ENCODE data around the gene ARHGEF6. TPM values are rescaled to one million over a fixed set of nuclear protein-coding genes. Genes with fewer than 3 reads are reported as not detected.

Gene ARHGEF6
- total and polyA plus RNA-seq, 8 donors, result 1.7 to 22.9 (median 8.1) TPM

DNA sequence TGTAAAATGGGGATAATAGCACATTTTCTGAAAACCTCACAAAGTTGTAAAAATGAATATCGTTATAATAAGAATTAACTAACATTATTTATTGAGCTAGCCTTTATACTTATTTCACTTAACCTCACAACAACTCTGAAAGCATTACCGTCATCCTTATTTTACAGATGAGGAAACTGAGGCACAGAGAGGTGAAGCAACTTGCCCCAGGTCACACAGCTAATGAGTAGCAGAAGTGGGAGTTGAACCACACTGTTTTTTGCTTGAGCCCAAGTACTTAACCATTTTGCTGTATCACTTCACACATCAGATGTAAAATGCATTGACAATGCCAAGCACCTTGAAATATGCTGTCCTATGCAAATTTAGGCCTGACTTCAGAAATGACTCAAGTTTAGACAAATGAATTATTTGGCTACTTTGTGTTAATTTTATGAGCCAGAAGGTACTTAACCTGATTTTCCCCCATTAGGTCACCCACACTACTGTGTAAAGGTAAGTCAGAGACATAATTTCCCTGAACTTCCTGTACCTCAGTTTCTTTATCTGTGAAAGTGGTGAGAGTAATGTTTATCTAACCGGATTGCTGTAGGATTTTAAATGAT is 109.6 kb downstream of the ARHGEF6 start:
- TF ChIP-seq POLR2AphosphoS5 (IDR thresholded peaks at IDR 0.05), result no peak
- TF ChIP-seq EP300 (IDR thresholded peaks at IDR 0.05), result no peak
- TF ChIP-seq, protein P1, sequence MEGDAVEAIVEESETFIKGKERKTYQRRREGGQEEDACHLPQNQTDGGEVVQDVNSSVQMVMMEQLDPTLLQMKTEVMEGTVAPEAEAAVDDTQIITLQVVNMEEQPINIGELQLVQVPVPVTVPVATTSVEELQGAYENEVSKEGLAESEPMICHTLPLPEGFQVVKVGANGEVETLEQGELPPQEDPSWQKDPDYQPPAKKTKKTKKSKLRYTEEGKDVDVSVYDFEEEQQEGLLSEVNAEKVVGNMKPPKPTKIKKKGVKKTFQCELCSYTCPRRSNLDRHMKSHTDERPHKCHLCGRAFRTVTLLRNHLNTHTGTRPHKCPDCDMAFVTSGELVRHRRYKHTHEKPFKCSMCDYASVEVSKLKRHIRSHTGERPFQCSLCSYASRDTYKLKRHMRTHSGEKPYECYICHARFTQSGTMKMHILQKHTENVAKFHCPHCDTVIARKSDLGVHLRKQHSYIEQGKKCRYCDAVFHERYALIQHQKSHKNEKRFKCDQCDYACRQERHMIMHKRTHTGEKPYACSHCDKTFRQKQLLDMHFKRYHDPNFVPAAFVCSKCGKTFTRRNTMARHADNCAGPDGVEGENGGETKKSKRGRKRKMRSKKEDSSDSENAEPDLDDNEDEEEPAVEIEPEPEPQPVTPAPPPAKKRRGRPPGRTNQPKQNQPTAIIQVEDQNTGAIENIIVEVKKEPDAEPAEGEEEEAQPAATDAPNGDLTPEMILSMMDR (IDR thresholded peaks at IDR 0.05), result no peak
- no peak for TF ChIP-seq POLR2A (IDR thresholded peaks at IDR 0.05)
- no peaks in the 10 kb centered on the region for H3K4me1 ChIP-seq
- no peaks in the 10 kb centered on the region for H3K27me3 ChIP-seq
- H3K9me3 ChIP-seq, result no peaks in the 10 kb centered on the region
- WGBS, 5 donors, result 77 to 87% (median 79%) methylated on average over 3 of the region's 3 CpGs
- H3K36me3 ChIP-seq, result peaks cover 0 to 57% (median 55%) of the 10 kb centered on the region in 4 donors
- H3K27ac ChIP-seq, result no peak overlapping the region
- H3K4me3 ChIP-seq, result no peak overlapping the region
- intact Hi-C loops (cut with DNase I; ENCODE audit: low total_unique reads), result no loop called here
- DNase-seq, result no peak

DNA sequence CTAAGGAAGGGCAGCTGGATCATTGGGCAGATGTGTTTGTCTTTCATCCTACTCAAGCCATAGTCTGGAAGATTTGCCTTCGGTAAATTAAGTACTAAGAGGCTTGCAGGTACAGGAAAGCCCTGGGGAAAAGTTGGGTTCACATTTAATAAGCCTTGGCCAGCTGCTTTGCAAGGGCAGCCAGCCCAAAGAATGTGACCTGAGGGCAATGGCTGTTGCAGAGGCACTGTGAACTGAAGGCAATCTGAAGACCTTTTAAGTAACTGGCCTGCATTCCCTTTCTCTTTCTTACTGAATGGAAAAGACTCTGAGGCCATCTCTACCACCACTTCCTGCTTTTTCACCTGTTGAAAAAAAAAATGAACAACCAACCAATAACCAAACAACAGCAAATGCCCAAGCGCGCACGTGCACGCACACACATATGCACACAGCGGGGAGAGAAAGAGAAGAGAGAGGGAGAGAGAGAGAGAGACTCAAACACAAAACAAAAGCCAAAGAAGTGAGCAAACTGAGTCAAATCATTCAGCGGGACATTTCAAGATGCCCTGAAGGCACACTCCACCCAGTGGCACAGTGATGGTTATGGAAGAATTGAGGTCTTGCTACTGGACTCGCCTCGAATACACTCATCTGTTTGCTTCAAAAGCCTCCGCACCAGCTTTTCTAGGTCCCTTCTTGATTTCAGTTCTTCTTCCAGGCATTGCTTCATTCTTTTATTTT is 113.1 kb downstream of the ARHGEF6 start:
- intact Hi-C loops (cut with DNase I; ENCODE audit: low total_unique reads), result no loop called here

DNA sequence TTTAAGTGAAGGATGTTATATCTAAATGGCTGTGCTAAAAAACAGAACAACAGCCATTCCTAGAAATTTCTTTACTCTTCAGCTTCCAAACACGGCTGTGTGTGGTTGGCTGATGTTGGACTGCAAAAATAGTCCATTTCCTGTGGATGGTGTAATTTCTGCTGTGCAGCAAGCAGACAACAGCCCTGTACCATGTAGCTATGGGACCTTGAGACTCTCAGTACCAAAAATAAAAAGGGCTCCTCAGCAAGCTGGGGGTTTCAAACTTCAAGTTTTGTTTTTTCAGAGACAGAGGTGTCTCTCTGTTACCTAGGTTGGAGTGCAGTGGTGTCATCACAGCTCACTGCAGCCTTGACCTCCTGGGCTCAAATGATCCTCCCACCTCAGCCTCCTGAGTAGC is 114.6 kb downstream of the ARHGEF6 start:
- TF ChIP-seq EP300 (IDR thresholded peaks at IDR 0.05) (no peak), POLR2A (IDR thresholded peaks at IDR 0.05) (no peak), POLR2AphosphoS5 (IDR thresholded peaks at IDR 0.05) (no peak)
- TF ChIP-seq, protein P1 (IDR thresholded peaks at IDR 0.05), result no peak
- peaks cover 0 to 51% (median 39%) of the 10 kb centered on the region in 4 donors for H3K36me3 ChIP-seq
- H3K9me3 ChIP-seq, result peaks cover 0 to 17% (median 10%) of the 10 kb centered on the region in 4 donors
- H3K27ac ChIP-seq, result no peak overlapping the region
- 44 to 76% (median 70%) methylated on average over 1 of the region's 1 CpG for WGBS, 5 donors
- intact Hi-C loops (cut with DNase I; ENCODE audit: low total_unique reads), result no loop called here
- DNase-seq, result no peak
- no peaks in the 10 kb centered on the region for H3K27me3 ChIP-seq
- no peaks in the 10 kb centered on the region for H3K4me1 ChIP-seq
- H3K4me3 ChIP-seq, result no peak overlapping the region

More for the DNA sequence above, 113.1 kb downstream of the ARHGEF6 start:
- H3K4me3 ChIP-seq, result no peak overlapping the region
- 80 to 94% (median 85%) methylated on average over 10 of the region's 10 CpGs for WGBS, 5 donors
- TF ChIP-seq, protein P1 (IDR thresholded peaks at IDR 0.05), result no peak
- TF ChIP-seq POLR2AphosphoS5 (IDR thresholded peaks at IDR 0.05) (no peak), POLR2A (IDR thresholded peaks at IDR 0.05) (no peak), EP300 (IDR thresholded peaks at IDR 0.05) (no peak)
- no peak overlapping the region for H3K27ac ChIP-seq
- DNase-seq, result no peak
- H3K4me1 ChIP-seq, result no peaks in the 10 kb centered on the region
- peaks cover 0 to 17% (median 10%) of the 10 kb centered on the region in 4 donors for H3K9me3 ChIP-seq
- H3K27me3 ChIP-seq, result no peaks in the 10 kb centered on the region
- H3K36me3 ChIP-seq, result peaks cover 0 to 61% (median 51%) of the 10 kb centered on the region in 4 donors

DNA sequence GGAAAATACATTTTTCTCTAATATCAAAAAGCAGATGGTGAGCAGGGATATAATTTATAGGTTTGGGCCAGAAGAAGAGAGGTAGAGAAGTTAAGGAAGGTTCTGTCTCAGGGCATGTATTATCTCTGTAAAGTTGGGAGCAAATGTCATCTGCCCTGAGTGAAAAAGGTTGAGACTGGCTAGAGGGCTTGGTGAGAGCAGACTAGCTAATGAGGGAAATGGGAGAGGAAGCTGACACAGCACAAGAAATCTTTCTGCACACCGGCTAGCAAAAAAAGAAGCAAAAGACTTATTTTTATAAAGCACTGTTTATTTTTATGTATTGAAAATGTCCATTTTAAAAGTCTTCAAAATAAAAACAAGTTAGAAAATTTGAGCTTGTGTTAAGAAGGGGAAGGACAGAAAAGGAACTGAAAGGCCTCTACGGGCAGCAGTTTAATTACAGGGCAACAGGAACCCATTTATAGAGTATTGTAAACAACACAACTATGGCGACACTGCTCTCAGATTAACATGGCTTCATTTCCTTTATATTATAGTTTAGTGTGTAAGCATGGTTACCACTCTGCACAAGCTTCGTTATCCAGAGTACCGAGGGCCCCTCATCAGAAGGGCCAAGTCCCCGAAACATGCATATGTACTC is 115.4 kb downstream of the ARHGEF6 start:
- Histone ChIP-seq H3K27ac (no peak overlapping the region), H3K4me3 (no peak overlapping the region), H3K9me3 (peaks cover 0 to 17% (median 10%) of the 10 kb centered on the region in 4 donors), H3K36me3 (peaks cover 0 to 51% (median 35%) of the 10 kb centered on the region in 4 donors), H3K27me3 (no peaks in the 10 kb centered on the region), H3K4me1 (no peaks in the 10 kb centered on the region)
- DNase-seq, result no peak
- 78 to 89% (median 84%) methylated on average over 6 of the region's 6 CpGs for WGBS, 5 donors
- intact Hi-C loops (cut with DNase I; ENCODE audit: low total_unique reads), result no loop called here
- no peak for TF ChIP-seq POLR2AphosphoS5 (IDR thresholded peaks at IDR 0.05)
- no peak for TF ChIP-seq POLR2A (IDR thresholded peaks at IDR 0.05)
- TF ChIP-seq EP300 (IDR thresholded peaks at IDR 0.05), result no peak
- TF ChIP-seq, protein P1 (IDR thresholded peaks at IDR 0.05), result no peak

All from stomach (tissue), 9 donors.